Colon (tissue), 2 donors: ENCODE measurements around the gene STAT2.
A peak's percentile ranks its signal among the peaks of the same experiment; 100 is the strongest.
"Not testable (repeated sequence)": the region's sequence is repeated elsewhere in the genome, so short reads cannot be mapped to it uniquely, and the experiment has no call there.

ENCODE experiments used
- FAIRE-seq: peaks from 2 replicates; lab custom pipeline; 2012; peaks lifted over from hg19 to GRCh38; lab: Jason Lieb, UNC
- donor health status: control.
- donor health status: control.

Gene STAT2

DNA sequence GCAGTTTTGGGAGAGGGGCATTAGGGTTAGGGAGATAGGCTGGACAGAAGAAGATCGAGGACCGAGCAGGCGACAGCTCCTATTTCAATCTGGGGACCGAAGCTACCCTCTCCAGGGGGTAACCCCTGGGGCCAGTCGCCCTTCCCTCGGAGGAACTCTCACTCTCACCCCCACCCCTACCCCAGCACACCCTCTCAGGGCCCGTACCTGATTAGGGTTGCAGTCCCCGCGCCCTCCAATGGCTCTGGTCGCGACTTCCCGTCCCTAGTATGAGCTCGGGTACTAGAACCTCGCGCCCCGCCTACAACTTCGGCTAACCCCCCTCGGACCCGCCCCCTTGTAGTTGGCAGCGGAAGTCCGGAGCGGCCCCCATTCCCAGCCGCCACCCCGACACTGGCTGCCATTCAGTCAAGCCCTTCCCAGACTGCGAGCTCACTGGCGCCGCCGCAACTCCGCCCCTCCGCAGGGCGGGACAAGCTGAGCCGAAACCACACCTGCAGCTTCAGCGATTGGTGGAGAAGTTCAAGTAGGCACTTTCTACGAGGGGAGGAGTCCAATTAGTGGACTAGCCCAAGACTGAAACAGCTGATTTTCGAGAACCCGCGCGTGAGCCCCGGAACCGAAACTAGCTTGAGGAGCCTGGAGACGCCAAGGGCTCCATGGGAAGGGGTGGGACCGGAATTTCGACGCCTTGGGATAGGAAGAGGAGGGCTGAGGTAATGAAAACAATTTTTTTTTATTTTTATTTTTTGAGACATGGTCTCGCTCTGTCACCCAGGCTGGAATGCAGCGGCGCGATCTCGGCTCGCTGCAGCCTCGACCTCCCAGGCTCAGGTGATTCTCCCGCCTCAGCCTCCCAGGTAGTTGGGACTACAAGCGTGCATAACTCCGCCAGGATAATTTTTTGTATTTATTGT lies at the start of gene STAT2:
Gene STAT2 (minus strand): TSS at position 257 of the 917 bp plus-strand sequence. CDS start 3,536 bp downstream, outside the sequence.
- peak; percentile 95 for FAIRE-seq

DNA sequence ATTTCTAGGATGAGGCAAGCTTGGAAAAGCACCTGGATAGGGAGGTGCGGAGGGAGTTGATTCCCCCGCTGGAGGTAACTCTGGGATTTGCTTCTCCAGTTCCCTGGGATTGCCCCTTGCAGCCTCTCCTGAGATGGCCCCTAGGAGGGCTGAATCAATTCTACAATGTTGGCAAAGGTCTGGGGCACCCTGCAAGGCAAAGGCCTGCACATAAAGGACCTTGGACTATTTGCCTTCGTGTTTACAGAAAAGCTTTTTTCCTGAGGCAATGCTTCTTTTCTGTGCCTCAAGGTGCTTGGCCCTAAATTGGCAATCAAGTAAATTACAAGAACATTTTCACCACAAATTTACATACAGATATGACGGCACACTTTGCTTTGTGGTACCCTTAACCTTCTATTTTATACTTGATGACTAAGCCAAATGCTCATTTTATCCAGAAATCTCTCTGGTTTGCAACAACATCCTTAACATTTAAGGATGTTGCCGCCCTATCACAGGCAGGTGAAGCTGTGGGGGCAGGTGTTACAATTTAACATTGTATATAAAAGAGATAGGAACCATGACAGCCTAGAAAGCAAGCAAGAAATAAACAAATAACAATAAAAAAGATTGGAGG lies 49.0 kb upstream of the STAT2 start:
- FAIRE-seq: no peak

- not testable (repeated sequence) for FAIRE-seq
Measured at GRCh38 chr12:56404227-56404626, 44.3 kb upstream of the STAT2 start.

DNA sequence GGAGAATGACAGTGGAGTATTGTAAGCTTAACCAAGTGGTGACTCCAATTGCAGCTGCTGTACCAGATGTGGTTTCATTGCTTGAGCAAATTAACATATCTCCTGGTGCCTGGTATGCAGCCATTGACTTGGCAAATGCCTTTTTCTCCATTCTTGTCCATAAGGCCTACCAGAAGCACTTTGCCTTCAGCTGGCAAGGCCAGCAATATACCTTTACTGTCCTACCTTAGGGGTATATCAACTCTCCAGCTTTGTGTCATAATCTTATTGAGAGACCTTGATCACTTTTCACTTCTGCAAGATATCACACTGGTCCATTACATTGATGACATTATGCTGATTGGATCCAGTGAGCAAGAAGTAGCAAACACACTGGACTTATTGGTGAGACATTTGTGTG lies 41.7 kb upstream of the STAT2 start:
- FAIRE-seq: not testable (repeated sequence)

DNA sequence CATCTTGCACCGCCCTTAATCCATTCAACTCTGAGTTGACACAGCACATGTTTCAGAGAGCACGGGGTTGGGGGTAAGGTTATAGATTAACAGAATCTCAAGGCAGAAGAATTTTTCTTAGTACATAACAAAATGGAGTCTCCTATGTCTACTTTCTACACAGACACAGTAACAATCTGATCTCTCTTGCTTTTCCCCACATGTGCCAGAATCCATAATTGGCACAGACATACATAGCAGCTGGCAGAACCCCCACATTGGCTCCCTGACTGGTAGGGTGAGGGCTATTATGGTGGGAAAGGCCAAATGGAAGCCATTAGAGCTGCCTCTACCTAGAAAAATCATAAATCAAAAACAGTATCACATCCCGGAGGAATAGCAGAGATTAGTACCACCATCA lies 41.2 kb upstream of the STAT2 start:
- FAIRE-seq: not testable (repeated sequence)

GRCh38 chr12:56399466-56399865 lies 39.6 kb upstream of the STAT2 start:
- not testable (repeated sequence) for FAIRE-seq

DNA sequence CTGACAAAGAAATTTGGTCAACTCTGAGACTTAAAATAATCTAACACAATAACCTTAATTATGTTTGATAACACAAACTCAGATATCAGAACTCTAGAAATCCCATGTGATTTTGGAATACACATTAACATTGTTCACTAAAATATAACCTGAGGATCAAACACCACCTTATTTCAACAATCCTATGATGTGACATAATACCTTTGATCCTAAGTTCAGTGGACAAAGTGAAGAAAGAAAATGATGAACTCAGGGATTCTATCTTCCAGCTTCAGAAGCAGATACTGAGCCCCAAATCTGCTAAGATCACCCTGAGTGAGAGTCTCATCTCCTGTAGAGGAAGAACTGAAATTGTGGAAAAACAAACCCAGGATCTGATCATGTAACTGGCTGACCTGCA lies 38.4 kb upstream of the STAT2 start:
- FAIRE-seq: no peak

- FAIRE-seq: no peak
Measured at GRCh38 chr12:56392331-56392730, 32.4 kb upstream of the STAT2 start.

DNA sequence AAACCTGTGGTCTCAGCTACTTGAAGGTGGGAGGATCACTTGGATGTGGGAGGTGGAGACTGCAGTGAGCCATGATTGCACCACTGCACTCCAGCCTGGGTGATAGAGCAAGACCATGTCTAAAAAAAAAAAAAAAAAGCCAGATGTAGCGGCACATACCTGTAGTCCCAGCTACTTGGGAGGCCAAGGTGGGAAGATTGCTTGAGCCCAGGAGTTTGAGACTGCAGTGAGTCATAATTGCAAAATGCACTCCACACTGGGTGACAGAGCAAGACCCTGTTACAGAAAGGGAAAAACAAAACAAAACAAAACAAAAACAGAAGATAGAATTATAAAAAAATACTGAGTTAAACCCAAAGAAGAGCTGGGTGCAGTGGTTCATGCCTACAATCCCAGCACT lies 31.8 kb upstream of the STAT2 start:
- no peak for FAIRE-seq

- no peak for FAIRE-seq
Measured at GRCh38 chr12:56389412-56389811, 29.5 kb upstream of the STAT2 start.

GRCh38 chr12:56387152-56387736 lies 27.3 kb upstream of the STAT2 start:
- FAIRE-seq: no peak

GRCh38 chr12:56385873-56386272 lies 26.0 kb upstream of the STAT2 start:
- no peak for FAIRE-seq

- no peak for FAIRE-seq
Measured at GRCh38 chr12:56382611-56383010, 22.7 kb upstream of the STAT2 start.

- no peak for FAIRE-seq
Measured at GRCh38 chr12:56377989-56378316, 18.0 kb upstream of the STAT2 start.

DNA sequence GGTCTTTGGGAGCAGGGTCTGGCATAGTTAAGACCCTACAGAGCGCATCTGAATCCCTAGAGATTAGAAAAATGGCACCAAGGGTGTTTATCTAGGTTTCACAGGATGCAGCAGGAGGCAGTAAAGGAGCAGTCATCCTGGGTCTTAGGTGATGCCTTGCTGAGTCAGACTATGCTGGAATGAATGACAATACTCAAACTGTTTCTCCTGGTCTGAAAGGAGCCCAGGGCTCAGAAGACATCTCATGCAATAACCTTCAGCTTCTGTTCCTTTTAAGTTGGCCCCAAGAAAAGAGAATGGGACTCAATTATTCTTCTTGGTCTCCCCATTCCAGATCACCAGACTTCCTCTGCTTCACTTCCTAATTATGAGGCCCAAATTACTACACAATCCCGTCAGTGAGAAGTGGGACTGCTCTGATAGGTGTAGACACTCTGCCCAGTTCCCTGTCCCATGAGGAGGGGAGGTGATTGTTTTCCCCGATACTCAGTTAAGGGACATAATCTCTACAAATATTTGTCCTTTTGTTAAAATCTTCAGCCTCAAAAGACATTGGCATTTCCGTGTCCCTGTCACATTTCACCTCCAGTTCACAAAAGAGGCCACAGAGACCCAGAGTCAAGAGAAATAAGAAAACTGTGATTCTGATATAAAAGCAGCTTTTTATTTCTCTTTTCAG lies 17.5 kb upstream of the STAT2 start:
- FAIRE-seq: no peak

- FAIRE-seq: no peak
Measured at GRCh38 chr12:56375598-56376434, 15.9 kb upstream of the STAT2 start.

DNA sequence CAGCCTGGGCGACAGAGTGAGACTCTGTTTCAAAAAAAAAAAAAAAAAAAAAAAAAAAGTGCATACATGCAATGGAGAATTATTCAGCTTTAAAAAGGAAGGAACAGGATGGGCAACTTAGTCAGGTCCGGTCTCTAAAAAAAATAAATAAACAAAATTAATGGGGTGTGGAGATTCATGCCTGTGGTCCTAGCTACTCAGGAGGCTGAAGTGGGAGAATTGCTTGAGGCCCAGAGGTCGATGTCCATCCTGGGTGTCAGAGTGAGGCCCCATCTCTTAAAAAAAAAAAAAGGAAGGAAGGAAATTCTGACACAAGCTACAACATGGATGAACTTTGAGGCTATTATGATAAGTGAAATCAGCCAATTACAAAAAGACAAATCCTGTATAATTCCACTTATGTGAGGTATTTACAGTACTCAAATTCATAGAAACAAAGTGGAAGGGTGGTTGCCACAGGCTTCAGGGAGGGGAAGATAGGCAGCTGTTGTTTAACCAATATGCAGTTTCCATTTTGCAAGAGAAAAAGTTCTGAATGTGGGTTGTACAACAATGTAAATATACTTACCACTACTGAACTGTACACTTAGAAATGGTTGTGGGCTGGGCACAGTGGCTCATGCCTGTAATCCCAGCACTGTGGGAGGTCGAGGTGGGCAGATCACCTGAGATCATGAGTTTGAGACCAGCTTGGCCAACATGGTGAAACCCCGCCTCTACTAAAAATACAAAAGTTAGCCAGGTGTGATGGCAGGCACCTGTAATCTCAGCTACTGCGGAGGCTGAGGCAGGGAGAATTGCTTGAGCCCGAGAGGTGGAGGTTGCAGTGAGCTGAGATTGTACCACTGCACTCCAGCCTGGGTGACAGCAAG lies 15.1 kb upstream of the STAT2 start:
- no peak for FAIRE-seq

DNA sequence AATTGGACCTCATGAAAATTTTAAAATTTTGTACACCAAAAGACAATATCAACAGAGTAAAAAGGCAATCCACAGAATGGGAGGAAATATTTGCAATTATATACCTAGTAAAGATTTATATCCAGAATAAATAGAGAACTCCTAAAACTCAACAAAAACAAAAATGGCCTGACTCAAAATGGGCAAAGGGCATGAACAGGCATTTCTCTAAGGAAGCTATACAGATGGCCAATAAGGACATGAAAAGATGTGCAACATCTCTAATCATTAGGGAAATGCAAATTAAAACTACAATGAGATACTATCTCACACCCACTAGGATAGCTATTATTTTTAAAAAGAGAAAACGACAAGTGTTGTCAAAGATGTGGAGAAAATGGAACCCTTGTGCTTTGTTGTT lies 13.6 kb upstream of the STAT2 start:
- no peak for FAIRE-seq

GRCh38 chr12:56366948-56367347 lies 7.0 kb upstream of the STAT2 start:
- FAIRE-seq: no peak

GRCh38 chr12:56362130-56363059 lies 2.5 kb upstream of the STAT2 start, which contains the start of gene APOF:
Gene APOF, minus strand, starts transcription at chr12:56362857. Its CDS starts 112 bp downstream, at chr12:56362745.
- no peak for FAIRE-seq
